GM19240 (cell line): Measurements from ENCODE around the gene HBP1.
"Not testable (repeated sequence)": the region's sequence is repeated elsewhere in the genome, so short reads cannot be mapped to it uniquely, and the experiment has no call there.

Experiments used
- DNase-seq: peaks from one replicate; pipeline ENCODE4 v3.0.0; 2011; ENCODE audit warnings: low spot score; ENCODE audit not compliant: insufficient read length

Gene HBP1

GRCh38 chr7:107224374-107225223, 55.8 kb downstream of the HBP1 start:
- no peak for DNase-seq

- DNase-seq, result no peak
Observed at GRCh38 chr7:107228291-107228690, 59.5 kb downstream of the HBP1 start.

- no peak for DNase-seq
Observed at GRCh38 chr7:107230334-107230733, 61.5 kb downstream of the HBP1 start.

GRCh38 chr7:107232568-107233090, 63.8 kb downstream of the HBP1 start:
- no peak for DNase-seq

GRCh38 chr7:107233174-107233573, 64.4 kb downstream of the HBP1 start:
- DNase-seq, result no peak

GRCh38 chr7:107233981-107234380, 65.2 kb downstream of the HBP1 start:
- no peak for DNase-seq

DNA sequence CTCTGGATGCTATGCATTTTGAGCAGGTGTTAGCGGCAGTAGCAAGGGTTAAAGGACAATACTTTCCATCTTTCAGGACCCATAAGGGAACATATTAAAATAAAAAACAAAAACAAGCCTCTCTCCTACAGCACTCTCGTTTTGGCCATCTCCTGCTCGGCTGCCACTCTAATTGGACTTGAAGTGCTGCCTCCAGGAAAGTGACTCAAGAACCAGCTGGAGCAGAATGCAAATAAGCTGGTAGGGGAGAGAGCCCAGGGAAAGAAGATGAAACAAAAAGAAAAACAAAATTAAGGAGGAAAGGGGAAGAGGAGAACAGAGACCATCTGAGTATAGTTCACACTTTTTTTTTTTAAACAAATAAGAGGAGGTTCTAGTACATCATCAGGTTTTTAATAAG, 65.6 kb downstream of the HBP1 start:
- no peak for DNase-seq

DNA sequence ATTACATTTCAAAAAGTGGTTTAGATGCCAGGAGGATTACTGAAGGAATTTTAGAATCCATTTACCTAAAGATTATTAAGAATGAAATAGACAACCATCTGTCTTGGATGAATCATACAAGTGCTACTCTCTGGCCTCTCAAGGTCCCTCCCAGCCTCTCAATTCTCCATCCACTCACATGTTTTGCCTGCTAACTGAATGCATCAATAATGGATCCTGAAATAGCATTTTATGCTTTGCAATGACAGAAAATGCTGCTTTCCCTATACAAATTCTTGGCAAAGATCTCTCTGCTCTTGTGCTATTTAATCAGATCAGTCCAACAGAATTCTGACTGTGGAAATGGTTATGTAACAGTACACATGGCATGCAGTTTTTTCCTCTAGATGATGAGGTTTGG, 68.1 kb downstream of the HBP1 start:
- DNase-seq, result no peak

DNA sequence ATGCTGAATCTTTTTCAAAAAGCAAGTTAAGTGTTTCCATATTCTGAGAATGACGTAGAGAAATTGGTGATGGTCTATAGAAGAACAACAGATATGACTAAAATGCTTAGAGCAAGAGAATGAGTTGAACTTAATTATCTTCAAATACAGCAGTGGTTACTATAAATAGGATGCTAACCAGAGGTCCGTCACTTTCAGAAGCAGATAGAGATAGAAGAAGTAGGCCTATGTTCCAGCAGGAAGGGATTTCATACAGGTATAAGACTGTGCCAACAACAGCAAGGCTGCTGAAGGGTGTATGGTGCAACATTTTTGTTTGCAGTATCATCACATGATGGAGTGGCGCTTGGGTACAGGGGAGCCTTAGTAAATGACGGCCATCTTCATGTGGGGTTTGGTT, 68.6 kb downstream of the HBP1 start:
- no peak for DNase-seq

DNA sequence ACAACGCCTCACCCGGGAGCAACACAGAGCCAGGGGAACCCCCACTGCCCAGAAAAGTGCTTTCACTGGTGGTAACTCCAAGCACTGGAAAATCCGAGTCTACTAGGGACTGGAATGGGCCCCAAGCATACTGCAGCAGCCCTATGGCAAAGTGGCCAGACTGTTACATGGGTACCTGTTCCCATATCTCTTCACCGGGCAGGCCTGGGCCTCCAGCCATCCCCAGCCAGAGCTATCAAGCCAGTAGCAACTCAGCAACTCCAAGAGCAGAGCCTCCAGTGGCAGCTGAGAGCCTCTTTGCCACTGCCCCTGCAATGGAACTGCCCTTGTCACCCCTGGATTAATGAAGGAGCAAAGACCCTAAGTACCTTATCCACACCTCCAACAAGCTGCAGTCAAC, 73.5 kb downstream of the HBP1 start:
- DNase-seq, result no peak

- no peak for DNase-seq
Observed at GRCh38 chr7:107244613-107245012, 75.8 kb downstream of the HBP1 start.

DNA sequence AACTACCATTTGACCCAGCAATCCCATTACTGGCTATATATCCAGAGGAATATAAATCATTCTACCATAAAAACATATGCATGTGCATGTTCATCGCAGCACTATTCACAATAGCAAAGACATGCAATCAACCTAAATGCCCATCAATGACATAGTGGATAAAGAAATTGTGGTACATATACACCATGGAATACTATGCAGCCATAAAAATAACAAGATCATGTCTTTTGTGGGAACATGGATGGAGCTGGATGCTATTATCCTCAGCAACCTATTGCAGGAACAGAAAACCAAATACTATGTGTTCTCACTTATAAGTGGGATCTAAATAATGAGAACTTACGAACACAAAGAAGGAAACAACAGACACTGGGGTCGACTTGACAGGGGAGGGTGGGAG, 78.0 kb downstream of the HBP1 start:
- DNase-seq, result not testable (repeated sequence)

DNA sequence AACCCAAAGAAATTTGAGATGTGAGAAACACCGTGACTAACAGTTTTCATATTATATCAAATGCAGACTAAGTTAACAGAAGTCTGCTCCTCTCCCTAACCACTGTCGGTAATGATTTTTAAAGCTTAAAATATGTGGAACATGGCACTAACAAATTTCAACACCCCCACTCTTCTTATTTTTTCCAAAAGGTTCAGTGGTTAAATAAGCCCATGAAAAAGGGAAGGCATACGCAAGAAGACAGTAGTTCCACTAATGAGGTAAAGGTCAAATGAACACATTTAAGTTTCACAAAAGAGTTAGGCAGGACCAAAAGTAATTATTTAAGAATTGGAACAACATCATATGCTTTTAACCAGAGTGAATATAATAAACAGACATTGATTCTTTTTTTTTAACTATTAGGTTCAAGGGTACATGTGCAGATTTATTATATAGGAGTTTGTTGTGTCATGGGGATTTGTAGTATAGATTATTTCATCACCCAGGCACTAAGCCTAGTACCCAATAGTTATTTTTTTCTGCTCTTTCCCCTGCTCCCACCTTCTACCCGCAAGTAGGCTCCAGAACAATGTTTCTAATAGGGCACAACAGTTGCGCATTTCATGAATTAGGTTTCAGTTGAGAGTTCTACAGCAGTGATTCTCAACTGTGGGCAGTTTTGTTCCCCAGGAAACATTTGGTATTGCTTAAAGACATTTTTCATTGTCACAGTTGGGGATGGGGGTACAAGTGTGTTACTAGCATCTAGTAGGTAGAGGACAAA, 79.9 kb downstream of the HBP1 start:
- DNase-seq, result no peak

DNA sequence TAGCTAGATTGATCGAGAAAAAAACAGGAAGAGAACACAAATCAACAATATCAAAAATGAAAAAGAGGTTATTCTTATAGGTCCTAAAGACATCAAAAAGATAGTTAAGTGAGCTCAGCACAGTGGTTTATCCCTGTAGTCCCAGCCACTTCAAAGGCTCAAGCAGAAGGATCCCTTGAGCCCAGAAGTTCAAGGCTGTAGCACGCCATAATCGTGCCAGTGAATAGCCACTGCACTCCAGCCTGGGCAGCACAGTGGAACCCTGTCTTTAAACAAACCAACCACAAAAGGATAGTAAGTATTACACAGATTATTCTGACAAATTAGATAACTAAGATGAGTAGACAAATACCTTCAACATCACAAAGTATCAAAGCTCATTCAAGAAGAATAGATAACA, 83.2 kb downstream of the HBP1 start:
- no peak for DNase-seq
